HCT116 (cell line): Measurements from ENCODE around the gene MRPS2. TPM values are rescaled to one million over a fixed set of nuclear protein-coding genes. Genes with fewer than 3 reads are reported as not detected.

ENCODE experiments used
- ATAC-seq: fragments of 200-7000 bp; cut with Tn5 transposase; 2 replicates; pipeline ENCODE4 v1.9.1; 2020; ENCODE audit warnings: mild to moderate bottlenecking, moderate library complexity
- BruUV-seq: library from RNA; stranded (reverse); fragments of 400-500 nt; replicated peaks from 2 replicates; lab custom pipeline; 2021; lab: Mats Ljungman, UMichigan
- CTCF ChIA-PET: fragments of 300-600 bp; sonication (Branson Sonifier 250); formaldehyde crosslinking; loops from one replicate; lab custom pipeline; 2021; ENCODE audit warnings: antibody characterized with exemption; lab: Charles Lee
- POLR2A ChIA-PET: fragments of 300-600, 350-600 bp; sonication (Branson Sonifier 250); formaldehyde crosslinking; loops from one replicate; lab custom pipeline; 2021; ENCODE audit warnings: antibody characterized with exemption; lab: Charles Lee
- RAD21 ChIA-PET, 2 experiments: fragments of 300-600 bp; sonication (Branson Sonifier 250); formaldehyde crosslinking; loops; one replicate each; lab custom pipeline; 2023; ENCODE audit warnings: low total read pairs in 2 of 2; ENCODE audit not compliant: uncharacterized antibody in 2 of 2, unreplicated experiment in 2 of 2, low non-redundant PET in 1 of 2; lab: Charles Lee
- DNase-seq: peaks from one replicate; pipeline ENCODE4 v3.0.0-alpha.2; 2010; ENCODE audit warnings: low read depth, low spot score
- H2AFZ ChIP-seq: fragments of 200-600 bp; shearing (Covaris generic), sonication (generic); 2 replicates; pipeline ENCODE4 v1.6.1; 2017; ENCODE audit warnings: low read depth, mixed run types, mixed read lengths, antibody characterized with exemption, low read length; ENCODE audit not compliant: poor library complexity, severe bottlenecking
- H3K27ac ChIP-seq: 2 replicates; pipeline ENCODE4 v1.5.1; 2012; ENCODE audit warnings: low read depth, low read length
- H3K27me3 ChIP-seq: fragments of 200-600 bp; sonication (generic); 2 replicates; pipeline ENCODE4 v1.6.1; 2016; ENCODE audit warnings: mixed run types, low read length, mixed read lengths; ENCODE audit not compliant: insufficient read depth
- H3K36me3 ChIP-seq, 2 experiments: fragments of 200-500 bp in 1 of 2; fragments of 200-600 bp in 1 of 2; sonication (Bioruptor generic) in 1 of 2; sonication (generic) in 1 of 2; 2 replicates each; pipeline versions ENCODE4 v1.5.1 to v1.6.1; 2014 to 2016; ENCODE audit warnings: low read length in 2 of 2, inconsistent platforms in 1 of 2, mixed read lengths in 1 of 2, mixed run types in 1 of 2; ENCODE audit not compliant: insufficient read depth in 2 of 2, control insufficient read depth in 1 of 2
- H3K4me1 ChIP-seq, 2 experiments: fragments of 200-600 bp in 1 of 2; sonication (generic) in 1 of 2; 2 replicates each; pipeline versions ENCODE4 v1.5.1 to v1.6.1; 2012 to 2017; ENCODE audit warnings: low read length in 2 of 2, inconsistent platforms in 1 of 2, mild to moderate bottlenecking in 1 of 2, mixed read lengths in 1 of 2, mixed run types in 1 of 2, moderate library complexity in 1 of 2; ENCODE audit not compliant: insufficient read depth in 2 of 2, control insufficient read depth in 1 of 2
- H3K4me2 ChIP-seq: fragments of 200-600 bp; sonication (generic); 2 replicates; pipeline ENCODE4 v1.6.1; 2017; ENCODE audit warnings: mixed run types, low read length, mixed read lengths
- H3K4me3 ChIP-seq, 2 experiments: fragments of 200-600 bp in 1 of 2; sonication (generic) in 1 of 2; replicated peaks in 1 of 2; 2 replicates each; pipeline ENCODE4 v1.5.1; 2011 to 2016; ENCODE audit warnings: low read length in 2 of 2, control low read depth in 1 of 2, low read depth in 1 of 2, mild to moderate bottlenecking in 1 of 2, mixed read lengths in 1 of 2, mixed run types in 1 of 2
- H3K79me2 ChIP-seq: fragments of 200-600 bp; sonication (generic); 2 replicates; pipeline ENCODE4 v1.6.1; 2017; ENCODE audit warnings: mild to moderate bottlenecking, mixed run types, low read length, moderate library complexity, mixed read lengths; ENCODE audit not compliant: insufficient read depth
- H3K9ac ChIP-seq: fragments of 200-600 bp; sonication (generic); 2 replicates; pipeline ENCODE4 v1.6.1; 2016; ENCODE audit warnings: low read length, mixed read lengths
- H3K9me2 ChIP-seq: fragments of 200-600 bp; sonication (generic), shearing (Covaris generic); 2 replicates; pipeline ENCODE4 v1.6.1; 2017; ENCODE audit warnings: mixed run types, mild to moderate bottlenecking, moderate library complexity; ENCODE audit not compliant: insufficient read depth
- H3K9me3 ChIP-seq, 2 experiments: fragments of 200-500 bp in 1 of 2; fragments of 200-600 bp in 1 of 2; sonication (Bioruptor generic) in 1 of 2; sonication (generic) in 1 of 2; 2 replicates each; pipeline ENCODE4 v1.6.1; 2014 to 2017; ENCODE audit warnings: low read length in 2 of 2, mixed read lengths in 2 of 2, inconsistent platforms in 1 of 2, low read depth in 1 of 2, mild to moderate bottlenecking in 1 of 2, mixed run types in 1 of 2, moderate library complexity in 1 of 2; ENCODE audit not compliant: control insufficient read depth in 1 of 2, insufficient read depth in 1 of 2
- H4K20me1 ChIP-seq: fragments of 200-600 bp; sonication (generic), shearing (Covaris generic); 2 replicates; pipeline ENCODE4 v1.6.1; 2017; ENCODE audit warnings: mixed run types, mild to moderate bottlenecking, moderate library complexity; ENCODE audit not compliant: insufficient read depth
- CEBPB ChIP-seq: IDR thresholded peaks from 2 replicates; pipeline ENCODE4 v1.6.1; 2012; ENCODE audit warnings: low read depth
- EZH2 ChIP-seq: fragments of 200-600 bp; sonication (generic); IDR thresholded peaks from 2 replicates; pipeline ENCODE4 v1.6.1; 2017; ENCODE audit warnings: antibody characterized with exemption, mixed run types
- EZH2phosphoT487 ChIP-seq: fragments of 200-600 bp; IDR thresholded peaks from 2 replicates; pipeline ENCODE4 v1.6.1; 2018; ENCODE audit warnings: antibody characterized with exemption, borderline replicate concordance
- POLR2A ChIP-seq: IDR thresholded peaks from 2 replicates; pipeline ENCODE4 v1.7.0; 2011; ENCODE audit warnings: borderline replicate concordance; ENCODE audit not compliant: insufficient read depth, insufficient read length; ENCODE audit errors: extremely low read depth
- SP1 ChIP-seq: IDR thresholded peaks from 2 replicates; pipeline ENCODE4 v1.6.1; 2012; ENCODE audit warnings: low read depth
- SRF ChIP-seq: IDR thresholded peaks from 2 replicates; pipeline ENCODE4 v1.6.1; 2012; ENCODE audit warnings: low read depth
- YY1 ChIP-seq: IDR thresholded peaks from 2 replicates; pipeline ENCODE4 v1.6.1; 2011; ENCODE audit warnings: low read length, low read depth, moderate library complexity, mild to moderate bottlenecking; ENCODE audit not compliant: insufficient replicate concordance; ENCODE audit errors: extremely low read depth
- ZNF274 ChIP-seq: fragments of 200-500 bp; sonication (Bioruptor generic); IDR thresholded peaks from 2 replicates; pipeline ENCODE4 v1.6.1; 2014; ENCODE audit warnings: mild to moderate bottlenecking, low read depth, low read length, inconsistent platforms
- intact Hi-C: fragments of 100-400 bp; cut with micrococcal nuclease; formaldehyde crosslinking; loops from 2 replicates; pipeline ENCODE4 v1.10.0; 2022
- total RNA-seq: library from RNA; stranded (reverse); gene quantifications from one replicate; pipeline ENCODE4 v1.2.1, GENCODE V29; 2021; ENCODE audit not compliant: unreplicated experiment
- TF ChIP-seq, protein P1 (sequence below): IDR thresholded peaks from 2 replicates; pipeline ENCODE4 v1.6.1; 2011; ENCODE audit warnings: mild to moderate bottlenecking, low read length, moderate library complexity; ENCODE audit not compliant: insufficient replicate concordance; ENCODE audit errors: extremely low read depth
- TF ChIP-seq, protein P2 (sequence below), 3 experiments: fragments of 200-600 bp in 1 of 3; sonication (generic) in 1 of 3; IDR thresholded peaks in 2 of 3; conservative IDR thresholded peaks in 1 of 3; 2 replicates each; pipeline ENCODE4 v1.5.1; 2012 to 2017; ENCODE audit warnings: low read depth in 2 of 3, low read length in 2 of 3, antibody characterized with exemption in 1 of 3, borderline replicate concordance in 1 of 3, control low read depth in 1 of 3, mild to moderate bottlenecking in 1 of 3, mixed read lengths in 1 of 3, mixed run types in 1 of 3, moderate library complexity in 1 of 3; ENCODE audit not compliant: insufficient read depth in 1 of 3
- TF ChIP-seq, protein P3 (sequence below): IDR thresholded peaks from 2 replicates; pipeline ENCODE4 v1.6.1; 2012
- TF ChIP-seq, protein P4 (sequence below): IDR thresholded peaks from 2 replicates; pipeline ENCODE4 v1.6.1; 2012

The MRPS2 gene
- total RNA-seq, 1 experiment from 2014 or later: 85.1 TPM

DNA sequence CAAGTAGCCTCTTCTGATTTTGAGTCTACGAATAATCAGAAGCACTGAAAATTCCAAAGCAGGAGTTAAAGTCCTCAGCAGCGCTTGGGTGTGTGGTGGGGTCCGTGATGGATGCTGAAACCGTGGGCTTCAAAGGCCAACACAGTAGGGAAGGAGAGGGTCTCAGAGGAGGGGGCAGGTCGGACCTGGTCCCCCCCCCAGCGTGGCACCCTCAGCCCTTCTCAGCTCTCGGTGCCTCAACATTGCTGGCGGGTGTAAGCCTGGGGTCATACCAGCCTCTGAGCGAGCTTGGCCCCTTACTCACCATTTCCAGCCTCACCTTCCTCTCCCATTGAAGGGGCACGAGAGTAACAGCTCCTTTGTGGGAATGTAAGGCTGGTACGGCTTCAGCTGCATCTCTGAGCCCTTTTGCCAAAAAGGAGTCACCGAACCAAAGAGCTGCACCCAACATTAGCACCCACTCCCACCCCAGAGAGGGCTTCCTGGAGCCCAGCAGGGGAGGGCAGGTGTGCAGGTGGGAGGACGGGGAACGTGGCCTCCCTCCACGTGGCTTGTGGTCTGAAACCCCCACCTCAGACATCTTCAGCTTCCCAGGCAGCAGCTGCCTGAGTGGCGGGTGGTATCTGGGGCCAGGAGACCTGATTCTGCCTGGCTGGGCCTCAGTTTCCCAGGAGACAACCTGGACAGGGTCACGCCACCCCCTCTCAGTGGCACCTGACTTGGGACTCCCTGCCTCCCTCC is 14.0 kb downstream of the MRPS2 start:
- H3K27me3 ChIP-seq: no peaks in the 10 kb centered on the region
- no peak for TF ChIP-seq CEBPB
- TF ChIP-seq, protein P1, sequence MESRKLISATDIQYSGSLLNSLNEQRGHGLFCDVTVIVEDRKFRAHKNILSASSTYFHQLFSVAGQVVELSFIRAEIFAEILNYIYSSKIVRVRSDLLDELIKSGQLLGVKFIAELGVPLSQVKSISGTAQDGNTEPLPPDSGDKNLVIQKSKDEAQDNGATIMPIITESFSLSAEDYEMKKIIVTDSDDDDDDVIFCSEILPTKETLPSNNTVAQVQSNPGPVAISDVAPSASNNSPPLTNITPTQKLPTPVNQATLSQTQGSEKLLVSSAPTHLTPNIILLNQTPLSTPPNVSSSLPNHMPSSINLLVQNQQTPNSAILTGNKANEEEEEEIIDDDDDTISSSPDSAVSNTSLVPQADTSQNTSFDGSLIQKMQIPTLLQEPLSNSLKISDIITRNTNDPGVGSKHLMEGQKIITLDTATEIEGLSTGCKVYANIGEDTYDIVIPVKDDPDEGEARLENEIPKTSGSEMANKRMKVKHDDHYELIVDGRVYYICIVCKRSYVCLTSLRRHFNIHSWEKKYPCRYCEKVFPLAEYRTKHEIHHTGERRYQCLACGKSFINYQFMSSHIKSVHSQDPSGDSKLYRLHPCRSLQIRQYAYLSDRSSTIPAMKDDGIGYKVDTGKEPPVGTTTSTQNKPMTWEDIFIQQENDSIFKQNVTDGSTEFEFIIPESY: no peak
- no peak for TF ChIP-seq ZNF274
- TF ChIP-seq, all 23 proteins: peak for 0
- no peak for DNase-seq
- Histone ChIP-seq H3K9ac (no peak overlapping the region), H2AFZ (no peak overlapping the region), H3K4me3 (no peak overlapping the region), H3K36me3 (no peaks in the 10 kb centered on the region), H3K4me2 (no peak overlapping the region), H3K4me1 (peaks cover 6 to 24% of the 10 kb centered on the region in 2 experiments; a peak in 3 of 4 replicates), H3K9me2 (no peaks in the 10 kb centered on the region), H4K20me1 (no peaks in the 10 kb centered on the region), H3K9me3 (no peaks in the 10 kb centered on the region; a peak in 1 of 4 replicates), H3K27ac (no peak overlapping the region), H3K79me2 (no peaks in the 10 kb centered on the region)
- ChIA-PET CTCF (no interaction called here), RAD21 (no interaction called here), POLR2A (no interaction called here)
- intact Hi-C loops: no loop called here
- BruUV-seq: no TSS peak
- no peak for ATAC-seq

DNA sequence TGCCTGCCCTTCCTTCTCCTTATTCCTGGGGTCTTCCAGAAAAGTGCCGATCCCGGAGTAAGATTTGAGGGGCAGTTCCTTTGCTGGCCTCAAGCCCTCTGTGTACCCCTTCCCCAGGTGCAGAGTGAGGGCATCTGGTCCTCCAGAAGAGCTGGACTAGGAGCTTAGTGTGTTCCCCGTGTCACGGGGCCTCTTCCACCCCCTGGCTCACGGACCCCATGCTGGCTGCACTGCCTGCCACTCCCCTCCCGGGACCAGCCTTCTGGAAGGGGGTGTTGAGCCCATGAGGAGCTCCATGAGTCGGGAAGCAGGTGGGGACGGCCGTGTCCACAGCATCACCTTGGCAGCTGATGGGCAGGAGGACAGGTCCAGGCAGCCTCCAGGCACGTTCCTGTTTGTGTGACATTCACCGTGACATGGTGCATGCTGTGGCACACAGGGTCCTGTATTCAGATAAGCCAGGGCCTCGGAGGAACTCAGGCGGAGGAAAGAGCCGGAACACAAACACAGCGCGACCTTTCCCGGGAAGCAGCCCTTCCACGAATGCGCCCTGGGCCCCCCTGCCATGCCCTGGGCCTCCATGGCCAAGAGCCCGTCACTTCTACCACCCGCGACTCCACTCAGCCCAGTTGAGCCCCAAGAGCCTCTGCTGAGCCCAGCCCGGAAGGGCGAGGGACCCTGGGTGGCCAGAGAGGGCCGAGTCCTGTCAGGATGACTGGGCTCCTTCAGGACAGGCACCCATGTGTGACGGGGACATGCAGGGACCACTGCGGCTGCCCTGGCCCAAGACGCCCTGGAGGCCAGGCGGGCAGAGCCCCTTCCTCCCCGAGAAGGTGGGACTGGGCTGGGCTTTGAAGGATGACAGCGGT is 14.8 kb downstream of the MRPS2 start:
- DNase-seq (no peak), ATAC-seq (no peak)
- Histone ChIP-seq H3K9me3 (no peaks in the 10 kb centered on the region; a peak in 1 of 4 replicates), H3K27me3 (no peaks in the 10 kb centered on the region), H3K9ac (no peak overlapping the region), H3K9me2 (no peaks in the 10 kb centered on the region), H3K4me2 (no peak overlapping the region), H3K27ac (no peak overlapping the region), H3K36me3 (no peaks in the 10 kb centered on the region), H3K79me2 (no peaks in the 10 kb centered on the region), H4K20me1 (no peaks in the 10 kb centered on the region), H3K4me1 (peaks cover 6 to 24% of the 10 kb centered on the region in 2 experiments; a peak in 3 of 4 replicates), H2AFZ (no peak overlapping the region), H3K4me3 (no peak overlapping the region)
- ChIA-PET RAD21 (no interaction called here), POLR2A (no interaction called here), CTCF (no interaction called here)
- intact Hi-C loops: no loop called here
- BruUV-seq: no TSS peak
- TF ChIP-seq EZH2 (no peak), CEBPB (no peak), YY1 (no peak), POLR2A (no peak), SRF (no peak), EZH2phosphoT487 (no peak), SP1 (no peak)
- TF ChIP-seq, protein P2, sequence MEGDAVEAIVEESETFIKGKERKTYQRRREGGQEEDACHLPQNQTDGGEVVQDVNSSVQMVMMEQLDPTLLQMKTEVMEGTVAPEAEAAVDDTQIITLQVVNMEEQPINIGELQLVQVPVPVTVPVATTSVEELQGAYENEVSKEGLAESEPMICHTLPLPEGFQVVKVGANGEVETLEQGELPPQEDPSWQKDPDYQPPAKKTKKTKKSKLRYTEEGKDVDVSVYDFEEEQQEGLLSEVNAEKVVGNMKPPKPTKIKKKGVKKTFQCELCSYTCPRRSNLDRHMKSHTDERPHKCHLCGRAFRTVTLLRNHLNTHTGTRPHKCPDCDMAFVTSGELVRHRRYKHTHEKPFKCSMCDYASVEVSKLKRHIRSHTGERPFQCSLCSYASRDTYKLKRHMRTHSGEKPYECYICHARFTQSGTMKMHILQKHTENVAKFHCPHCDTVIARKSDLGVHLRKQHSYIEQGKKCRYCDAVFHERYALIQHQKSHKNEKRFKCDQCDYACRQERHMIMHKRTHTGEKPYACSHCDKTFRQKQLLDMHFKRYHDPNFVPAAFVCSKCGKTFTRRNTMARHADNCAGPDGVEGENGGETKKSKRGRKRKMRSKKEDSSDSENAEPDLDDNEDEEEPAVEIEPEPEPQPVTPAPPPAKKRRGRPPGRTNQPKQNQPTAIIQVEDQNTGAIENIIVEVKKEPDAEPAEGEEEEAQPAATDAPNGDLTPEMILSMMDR (IDR thresholded peaks at IDR 0.05 in 2 of 3, conservative IDR thresholded peaks at IDR 0.05 in 1 of 3; ENCODE audit: borderline replicate concordance in 1 of 3, insufficient read depth in 1 of 3, low read depth in 2 of 3, low read length in 2 of 3): no peak
- TF ChIP-seq, protein P3, sequence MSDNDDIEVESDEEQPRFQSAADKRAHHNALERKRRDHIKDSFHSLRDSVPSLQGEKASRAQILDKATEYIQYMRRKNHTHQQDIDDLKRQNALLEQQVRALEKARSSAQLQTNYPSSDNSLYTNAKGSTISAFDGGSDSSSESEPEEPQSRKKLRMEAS: no peak
- TF ChIP-seq, protein P4, sequence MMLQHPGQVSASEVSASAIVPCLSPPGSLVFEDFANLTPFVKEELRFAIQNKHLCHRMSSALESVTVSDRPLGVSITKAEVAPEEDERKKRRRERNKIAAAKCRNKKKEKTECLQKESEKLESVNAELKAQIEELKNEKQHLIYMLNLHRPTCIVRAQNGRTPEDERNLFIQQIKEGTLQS: no peak
